GM21717 (cell line): Measurements from ENCODE around the gene METTL25B.

Experiments
- ATAC-seq: cut with Tn5 transposase; IDR thresholded peaks from one replicate; pipeline ENCODE4 v1.9.1; 2021; ENCODE audit warnings: mild to moderate bottlenecking, moderate library complexity; ENCODE audit not compliant: unreplicated experiment

METTL25B gene

DNA sequence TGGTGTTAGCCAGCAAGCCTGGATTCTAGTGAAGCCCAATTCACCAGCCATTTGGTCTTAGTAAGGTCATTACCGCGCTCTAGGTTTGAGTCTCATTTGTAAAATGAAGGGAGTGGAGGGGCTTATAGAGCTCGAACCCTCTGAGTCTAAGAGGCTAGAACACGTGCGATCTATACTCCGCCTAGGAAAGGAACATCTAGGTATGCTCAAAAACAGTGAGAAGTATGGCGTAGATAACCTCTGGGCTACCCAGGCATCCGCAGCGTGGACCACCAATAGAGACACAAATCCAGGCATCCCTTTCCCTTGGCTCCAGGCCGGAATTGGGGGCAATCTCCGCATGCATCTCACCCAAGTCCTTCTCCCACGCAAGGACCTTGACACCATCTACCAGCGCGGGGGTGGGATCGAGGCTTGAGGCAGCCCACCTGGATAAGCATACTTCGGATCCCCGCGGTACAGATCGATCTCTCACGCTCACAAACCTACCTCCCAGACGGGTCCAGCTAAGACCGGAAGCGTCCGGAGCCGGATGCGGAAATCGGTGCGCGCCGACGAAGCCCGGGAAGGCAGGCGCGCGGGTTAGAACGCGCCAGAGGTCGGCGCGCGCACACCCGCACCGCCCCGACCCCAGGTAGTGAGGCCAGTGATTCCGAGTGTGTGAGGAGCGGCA lies at the start of gene METTL25B:
TSS of gene METTL25B (plus strand) at position 544 of the 673 bp plus-strand sequence. CDS start 636 bp downstream, outside the sequence.
- peak; percentile 42 for ATAC-seq

DNA sequence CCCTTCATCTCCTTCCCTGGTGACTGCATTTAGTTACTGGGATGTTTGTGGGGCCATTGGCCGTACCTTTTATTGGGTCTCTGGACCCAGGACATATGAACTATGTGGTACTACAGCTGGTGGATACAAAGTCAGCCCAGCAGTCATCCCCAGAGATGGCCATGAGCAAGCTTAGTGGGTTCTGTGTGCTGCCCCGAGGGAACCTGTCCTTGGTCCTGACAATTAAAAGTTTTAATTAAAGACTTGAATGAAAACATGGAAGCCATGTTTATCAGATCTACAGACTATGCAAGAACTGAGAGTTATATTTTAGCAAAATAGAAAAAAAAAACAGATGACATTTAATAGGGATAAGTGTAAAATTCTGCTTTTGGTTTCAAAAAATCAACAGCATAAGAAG lies 48.2 kb upstream of the METTL25B start:
- no peak for ATAC-seq

DNA sequence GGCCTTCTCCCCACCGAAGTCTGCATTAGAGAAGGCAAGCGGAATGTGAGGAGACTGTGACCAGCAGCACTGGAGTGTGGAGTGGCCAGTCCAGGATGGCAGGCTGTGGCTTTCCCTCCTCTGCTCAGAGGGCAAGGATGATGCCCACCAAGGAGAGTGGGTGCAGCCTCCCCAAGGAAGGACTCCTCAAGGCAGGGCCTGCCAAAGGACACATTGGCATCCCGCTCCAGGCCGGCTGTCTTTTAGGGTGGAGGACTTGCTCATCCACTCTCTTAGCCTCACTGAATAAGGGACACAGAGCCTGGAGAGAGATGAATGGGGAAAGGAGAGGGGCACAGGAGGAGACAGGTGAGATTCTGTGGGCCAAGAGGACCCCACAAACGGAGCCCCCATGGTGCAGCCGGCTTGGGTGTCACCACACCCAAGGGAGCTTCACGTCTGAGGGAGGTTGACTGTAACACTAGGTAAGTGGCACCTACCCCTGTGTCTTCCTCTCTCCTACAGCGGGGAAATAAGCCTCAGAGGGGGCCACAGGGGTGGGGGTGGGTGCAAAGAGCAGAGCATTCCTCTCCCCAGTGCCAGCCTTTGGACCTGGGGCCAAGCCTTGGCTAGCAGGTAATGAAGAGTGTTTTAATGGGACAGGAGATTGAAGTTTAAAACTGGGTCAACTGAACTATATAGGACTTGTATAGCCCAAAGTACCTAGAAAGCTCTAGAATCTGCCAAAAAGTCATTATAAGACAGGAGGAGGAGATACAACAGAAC lies 46.9 kb upstream of the METTL25B start:
- no peak for ATAC-seq

DNA sequence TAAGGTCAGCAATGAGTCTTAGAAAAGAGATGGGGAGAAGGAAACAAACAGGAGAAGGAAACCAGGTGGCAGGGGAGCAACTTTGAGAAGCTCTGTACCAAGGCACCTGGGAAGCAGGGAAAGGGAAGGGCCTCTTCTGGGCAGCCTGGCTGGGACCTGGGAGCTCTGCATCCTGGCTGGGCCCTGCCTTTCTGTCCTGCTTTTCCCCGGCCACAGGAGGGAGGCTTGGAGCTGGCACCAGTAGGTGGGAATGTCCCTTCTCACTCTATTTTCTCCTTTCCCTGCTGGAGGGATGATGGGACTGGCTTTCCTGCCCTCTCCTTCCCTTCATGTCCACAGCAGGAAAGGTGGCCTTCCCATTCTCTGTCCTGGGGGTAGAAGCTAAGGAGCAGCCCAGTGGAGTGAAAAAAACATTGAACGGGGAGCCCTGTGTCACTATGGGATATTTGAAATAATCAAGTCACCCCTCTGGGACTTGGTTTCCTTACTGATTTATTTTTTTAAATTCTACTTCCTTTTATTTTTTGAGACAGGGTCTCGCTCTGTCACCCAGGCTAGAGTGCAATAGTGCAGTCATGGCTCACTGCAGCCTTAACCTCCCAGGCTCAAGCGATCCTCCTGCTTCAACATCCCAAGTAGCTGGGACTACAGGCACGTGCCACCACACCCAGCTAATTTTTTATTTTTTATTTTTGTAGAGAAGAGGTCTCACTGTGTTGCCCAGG lies 45.9 kb upstream of the METTL25B start:
- ATAC-seq = no peak

DNA sequence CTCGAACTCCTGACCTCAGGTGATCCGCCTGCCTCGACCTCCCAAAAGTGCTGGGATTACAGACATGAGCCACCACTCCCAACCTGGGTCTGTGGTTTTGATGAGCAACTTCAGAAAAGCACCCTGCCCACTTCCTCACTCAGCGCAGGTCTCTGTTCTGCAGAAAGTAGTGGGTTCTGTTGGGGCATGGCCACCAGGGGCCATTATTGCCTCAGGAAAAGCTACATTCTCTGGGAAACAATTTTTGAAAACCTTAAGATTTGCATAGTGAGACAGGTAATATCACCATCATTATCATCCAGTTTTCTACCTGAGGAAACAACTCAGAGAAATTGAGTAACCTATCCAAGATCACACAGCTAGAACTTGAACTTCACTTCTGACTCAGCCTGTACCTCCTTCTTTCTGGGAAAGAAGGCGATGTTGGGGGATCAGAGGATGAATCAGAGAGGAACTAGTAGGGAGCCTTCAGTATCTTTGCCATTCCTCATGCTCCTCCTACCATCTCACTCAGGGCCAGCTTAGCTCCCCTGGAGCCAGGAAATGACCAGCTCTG lies 44.0 kb upstream of the METTL25B start:
- no peak for ATAC-seq

DNA sequence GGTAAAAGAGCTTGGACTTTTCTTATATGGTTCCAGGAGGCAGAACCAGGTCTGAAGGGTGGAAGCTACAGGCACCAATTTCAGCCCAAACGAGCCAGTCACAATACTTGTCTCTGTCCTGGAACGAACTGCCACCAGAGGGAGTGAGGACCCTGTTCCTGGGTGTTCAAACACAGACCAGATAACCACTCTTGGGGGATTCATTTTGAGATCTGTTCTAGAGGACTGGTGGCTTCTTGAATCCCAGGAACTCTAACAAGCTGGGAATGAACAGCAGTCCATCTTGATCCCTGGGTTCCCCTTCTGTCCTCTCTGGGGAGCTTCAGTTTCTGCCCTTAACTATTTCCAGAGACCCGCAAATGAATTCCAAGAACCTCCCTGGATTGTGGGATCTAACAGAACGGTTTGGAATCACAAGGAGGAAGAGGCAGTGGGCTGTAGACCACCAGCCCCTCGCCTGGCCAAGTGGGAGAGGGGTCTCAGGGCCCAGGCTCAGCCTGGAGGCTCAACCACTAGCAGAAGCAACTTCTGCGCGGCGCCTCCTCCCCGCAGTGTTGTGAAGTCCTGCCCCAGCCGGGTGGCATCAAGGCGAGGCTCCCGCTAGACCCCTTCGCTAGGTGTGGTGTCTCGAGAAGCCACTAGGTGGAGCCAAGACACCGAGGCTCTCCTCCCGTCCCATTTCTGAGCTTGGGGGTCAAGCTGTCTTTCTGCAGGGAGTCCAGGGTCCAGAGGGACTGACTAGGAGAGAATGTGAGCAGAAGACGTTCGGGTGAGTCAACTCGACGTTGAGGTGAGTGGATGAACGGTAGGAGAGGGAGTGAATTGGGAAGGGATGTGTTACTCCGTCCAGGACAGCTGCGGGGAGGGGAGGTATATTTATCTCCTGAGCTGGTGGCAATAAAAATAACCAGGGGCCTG lies 39.0 kb upstream of the METTL25B start:
- peak; percentile 67 for ATAC-seq

DNA sequence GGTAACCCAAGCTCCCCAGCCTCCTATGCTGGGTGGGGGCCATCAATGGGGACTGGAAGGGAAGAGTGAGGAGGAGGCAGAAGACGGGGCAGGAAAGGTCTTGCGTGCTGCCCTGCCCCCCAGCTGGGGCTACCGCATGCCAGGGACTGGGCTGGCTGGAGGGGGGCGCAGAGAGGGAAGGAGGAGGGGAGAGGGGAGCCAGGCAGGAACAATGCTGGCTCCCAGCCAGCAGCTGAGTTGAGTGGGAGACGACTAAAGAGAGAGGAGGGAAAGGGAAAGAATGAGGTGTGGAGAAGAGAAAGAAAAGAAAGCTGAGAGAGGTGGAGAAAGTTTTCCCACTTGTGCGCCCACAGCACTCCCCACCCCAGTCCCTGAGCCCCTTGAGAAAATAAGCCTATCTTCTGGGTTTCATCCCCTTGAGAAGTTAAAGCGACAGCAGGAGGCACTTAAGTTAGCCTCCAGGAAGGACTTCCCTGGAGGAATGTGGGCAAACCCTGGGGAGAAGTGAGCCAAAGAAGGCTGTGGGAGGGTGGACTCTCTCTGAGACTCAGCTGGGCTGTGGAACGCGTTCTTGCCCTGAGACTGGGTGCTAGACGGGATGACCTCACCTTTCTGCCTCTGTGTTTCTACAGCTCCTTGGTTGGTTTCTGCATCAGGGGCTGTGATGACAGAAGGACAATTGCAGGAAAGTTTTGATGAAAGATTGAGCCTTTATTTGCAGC lies 38.2 kb upstream of the METTL25B start:
- no peak for ATAC-seq

DNA sequence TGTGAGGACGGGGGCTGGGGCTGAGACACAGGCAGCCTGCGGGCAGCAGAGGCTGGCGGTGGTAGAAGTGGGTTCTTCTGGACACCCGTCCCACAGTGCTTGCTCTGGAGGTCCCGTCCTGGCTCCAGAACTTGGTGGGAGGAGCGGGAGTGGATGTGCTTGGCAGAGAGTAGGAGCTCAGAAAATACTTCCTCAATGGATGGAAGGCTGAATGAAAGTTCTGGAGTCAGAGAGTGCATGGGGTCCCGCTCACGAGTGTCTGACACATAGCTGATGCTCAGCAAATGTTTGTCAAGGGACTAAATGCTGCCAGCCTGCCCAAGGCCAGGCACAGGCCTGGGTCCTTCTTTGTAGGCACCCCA lies 37.6 kb upstream of the METTL25B start:
- ATAC-seq = no peak

DNA sequence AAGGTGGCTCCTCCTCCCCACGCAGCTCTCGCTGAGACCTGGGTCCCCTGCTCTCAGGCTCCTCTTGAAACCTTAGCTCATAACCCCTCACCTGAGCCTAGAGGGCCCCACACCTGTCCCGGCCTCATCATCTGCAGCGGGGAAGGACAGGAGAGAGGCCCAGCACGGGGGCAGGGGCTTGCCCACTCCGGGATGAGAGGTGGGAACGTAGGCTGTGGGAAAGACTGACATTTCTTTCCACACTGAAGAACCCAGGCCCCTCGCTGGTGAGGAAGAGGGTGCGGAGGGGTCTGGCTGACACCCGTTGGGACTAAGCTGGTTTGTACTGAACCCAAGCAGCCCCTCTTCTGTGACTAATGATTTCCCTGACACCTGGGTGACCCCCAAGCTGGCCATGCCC lies 37.1 kb upstream of the METTL25B start:
- no peak for ATAC-seq

DNA sequence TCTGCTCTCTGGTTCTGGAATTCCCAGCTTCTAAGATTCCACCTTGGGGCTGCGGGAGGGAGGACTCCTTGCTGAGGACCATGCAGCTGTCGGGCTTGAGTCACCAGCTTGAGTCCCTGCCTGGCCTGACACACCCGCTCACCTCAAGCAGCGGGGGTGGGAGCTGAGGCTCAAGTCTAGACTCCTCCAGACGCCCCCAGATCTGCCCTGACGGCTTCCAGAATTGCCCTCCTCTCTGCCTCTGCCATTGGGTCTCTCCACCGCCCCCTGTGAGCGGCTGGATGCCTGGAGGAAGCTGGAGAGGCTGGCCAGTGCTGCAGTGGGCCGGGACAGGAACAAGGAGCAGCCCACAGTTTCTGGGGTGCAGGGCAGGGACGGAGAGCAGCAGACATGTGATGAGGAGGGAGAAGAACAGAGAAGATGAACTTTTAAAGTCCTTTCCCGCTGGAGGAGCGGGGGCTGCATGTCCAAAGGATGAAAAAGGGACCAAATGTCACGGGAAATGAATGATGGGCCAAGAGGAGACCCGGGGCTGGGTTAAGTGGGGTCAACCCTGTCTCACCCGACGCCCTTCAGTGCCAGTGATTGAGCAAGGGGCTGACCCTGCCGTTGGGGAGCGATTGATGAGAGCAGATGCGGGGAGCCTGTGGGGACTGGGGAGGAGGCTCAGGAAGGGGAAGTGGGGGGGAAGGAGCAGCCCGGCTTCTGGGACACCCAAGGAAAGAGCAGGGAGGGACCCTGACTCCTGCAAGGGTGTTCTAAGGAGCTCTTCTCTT lies 36.4 kb upstream of the METTL25B start:
- no peak for ATAC-seq

DNA sequence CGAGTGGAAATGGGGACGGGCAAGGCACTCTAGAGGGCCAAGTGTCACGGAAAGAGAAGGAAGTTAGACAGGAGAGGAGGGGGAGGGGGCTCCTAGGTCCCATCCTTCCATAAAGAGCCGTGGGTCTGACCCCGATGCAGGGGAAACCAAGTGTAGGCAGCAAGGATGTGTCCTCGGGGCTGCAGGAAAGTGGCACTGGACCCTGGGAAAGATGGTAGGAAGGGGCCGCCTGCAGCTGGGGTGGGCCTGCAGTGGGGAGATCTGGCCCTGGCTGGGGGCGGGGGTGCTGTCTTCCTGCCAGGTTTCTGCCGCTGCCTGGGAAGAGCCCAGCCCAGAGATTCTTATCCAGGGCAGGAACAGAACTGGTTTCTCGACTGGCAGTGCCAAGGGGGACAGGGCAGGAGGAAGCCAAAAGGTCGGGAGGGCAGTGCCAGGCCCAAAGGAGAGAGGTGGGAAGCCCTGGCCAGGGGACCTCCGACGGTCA lies 35.8 kb upstream of the METTL25B start:
- ATAC-seq = no peak

DNA sequence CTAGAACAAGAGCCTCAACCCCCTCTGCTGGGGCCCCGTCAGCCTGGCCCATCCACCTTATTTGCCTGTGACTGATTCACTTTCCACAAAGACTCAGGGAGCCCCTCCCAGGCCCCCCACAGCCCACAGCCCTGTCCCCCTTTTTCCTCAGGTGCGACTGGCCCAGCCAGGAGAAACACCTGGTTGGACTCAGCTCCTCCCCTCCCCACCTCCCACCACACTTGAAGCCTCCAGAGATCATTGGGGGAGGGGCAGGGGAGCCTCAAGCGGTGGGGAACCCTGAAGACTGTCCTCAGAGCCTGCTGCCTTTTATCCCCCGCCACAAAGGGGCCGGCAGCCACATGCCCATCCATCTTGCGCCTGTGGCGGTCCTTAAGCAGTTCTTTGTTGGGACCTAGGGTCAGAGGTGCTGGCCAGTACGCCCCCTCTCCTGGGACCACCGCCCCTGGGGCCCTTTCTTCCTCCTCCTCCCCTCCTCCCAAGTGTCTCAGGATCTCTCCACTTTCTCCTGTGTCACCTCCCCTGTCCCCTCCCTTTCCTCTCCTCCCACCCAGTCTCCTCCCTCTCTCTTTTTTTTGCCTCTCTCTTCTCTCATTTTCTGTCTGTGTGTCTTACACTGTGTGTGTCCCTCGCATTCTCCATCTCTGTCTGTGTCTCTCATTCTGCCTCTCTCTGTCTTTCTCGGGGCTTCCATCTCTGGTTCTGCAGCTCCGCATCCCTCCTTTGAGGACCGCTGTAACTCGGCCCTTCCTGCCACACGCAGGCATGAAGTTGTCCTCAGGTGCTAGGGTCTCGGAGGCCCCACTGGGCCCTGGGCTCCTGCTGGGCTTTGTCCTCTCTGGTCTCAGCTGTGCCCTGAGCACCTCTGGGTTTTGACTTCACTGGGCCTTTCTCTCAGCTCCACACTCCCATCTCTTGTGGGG lies 35.1 kb upstream of the METTL25B start:
- no peak for ATAC-seq

DNA sequence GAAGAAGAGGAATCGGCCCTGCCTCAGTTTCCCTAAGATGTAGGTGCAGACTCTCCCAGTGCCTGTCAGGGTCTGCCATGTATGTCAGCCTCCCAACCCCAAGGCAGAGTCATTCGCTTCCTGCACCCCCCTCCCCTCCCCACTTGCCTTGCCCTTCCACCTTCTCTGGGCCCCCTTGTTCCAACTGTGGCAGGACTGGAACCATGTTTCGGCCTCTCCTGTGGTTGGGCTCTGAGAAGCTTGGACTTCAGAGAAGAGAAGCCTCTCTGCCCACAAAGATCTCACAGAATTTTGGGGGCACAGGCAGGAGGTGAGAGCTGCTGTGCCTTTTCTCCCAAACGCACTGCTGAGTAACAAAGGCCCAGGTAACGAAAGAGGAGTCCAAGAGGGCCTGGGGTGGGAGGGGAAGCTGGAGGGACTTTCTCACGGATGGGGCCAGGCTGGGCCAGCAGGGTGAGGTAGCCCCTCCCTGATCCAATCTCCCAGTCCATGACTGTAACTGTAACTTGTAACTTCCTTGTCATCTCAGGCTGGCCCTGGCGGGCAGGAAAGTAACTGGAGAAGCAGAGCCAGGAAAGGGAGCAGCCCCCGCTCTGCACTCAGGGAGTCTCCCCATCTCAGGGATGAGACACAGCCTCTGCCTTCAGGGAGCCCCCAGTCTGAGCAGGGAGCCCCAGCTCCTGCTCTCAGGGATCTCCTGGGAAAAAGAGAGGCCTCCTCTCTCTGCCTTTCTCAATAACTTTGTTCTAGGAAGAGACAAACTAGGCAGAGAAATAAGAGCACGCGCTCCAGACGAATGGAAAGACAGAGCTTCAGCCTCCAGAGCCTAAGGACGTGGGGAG lies 34.2 kb upstream of the METTL25B start:
- ATAC-seq = no peak

DNA sequence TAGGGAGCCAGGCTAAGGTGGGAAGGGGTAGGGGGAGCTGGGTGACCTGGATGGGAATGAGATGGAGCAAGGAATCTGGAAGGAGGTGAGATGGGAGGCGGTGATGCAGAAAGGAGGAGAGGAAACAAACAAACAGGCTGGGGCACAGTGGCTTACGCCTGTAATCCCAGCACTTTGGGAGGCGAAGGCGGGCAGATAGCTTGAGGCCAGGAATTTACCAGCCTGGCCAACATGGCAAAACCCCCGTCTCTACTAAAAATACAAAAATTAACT lies 33.6 kb upstream of the METTL25B start:
- ATAC-seq = no peak

DNA sequence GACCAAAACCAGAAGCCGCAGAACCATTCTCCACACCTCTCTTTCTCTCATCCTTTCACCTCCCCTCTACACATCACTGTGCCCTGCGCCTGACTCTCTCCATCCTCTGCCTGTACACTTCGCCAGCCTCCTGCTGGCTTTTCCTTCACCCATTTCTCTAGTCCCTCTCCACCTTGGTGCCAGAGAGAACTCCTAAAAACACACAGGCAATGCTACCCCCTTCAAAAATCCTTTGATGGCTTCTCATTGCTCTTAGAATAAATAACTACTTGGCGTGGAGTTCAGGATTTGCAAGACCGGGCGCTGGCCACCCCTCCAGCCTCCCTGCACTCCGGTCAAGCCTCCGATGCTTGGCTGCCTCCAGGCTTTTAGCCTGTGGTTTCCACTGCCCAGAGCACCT lies 31.5 kb upstream of the METTL25B start:
- ATAC-seq = no peak

DNA sequence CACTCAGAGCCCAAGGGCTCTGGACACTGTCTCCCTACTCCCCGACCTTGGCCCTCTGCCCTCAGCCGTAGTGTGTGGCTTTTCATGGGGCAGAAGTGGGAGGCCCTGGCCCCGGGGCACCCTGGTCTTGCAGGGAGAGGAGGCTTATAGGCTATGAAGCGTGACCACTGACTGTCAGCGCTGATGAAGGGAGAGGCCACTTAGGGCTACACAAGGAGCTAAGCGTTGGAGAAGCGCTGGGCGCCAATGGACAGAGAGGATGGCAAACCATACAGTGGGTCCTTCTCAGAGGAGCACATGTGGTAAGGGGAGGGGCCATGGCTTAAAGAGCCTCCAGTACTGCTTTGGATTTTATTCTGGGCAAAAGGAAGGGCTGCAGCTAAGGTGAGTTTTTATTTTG lies 30.8 kb upstream of the METTL25B start:
- ATAC-seq = no peak

DNA sequence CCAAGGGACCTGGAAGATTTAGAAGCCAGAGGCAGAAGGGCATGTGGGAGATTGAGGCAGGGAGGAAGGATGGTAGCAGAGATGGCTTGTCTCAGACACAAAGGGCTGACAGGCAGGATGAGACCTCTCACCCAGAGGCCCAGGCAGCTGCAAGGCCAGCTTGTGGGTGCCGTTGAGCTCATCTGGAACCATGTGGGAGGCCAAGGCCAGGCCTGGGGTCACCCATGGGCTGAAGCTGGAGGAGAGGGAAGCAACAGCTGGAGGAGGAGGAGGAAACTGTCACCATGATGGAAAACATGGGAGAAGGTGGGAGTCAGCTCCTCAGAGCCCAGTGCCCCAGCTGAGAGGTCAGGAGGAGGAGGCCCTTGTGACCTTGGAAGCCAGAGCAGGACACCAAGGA lies 29.3 kb upstream of the METTL25B start:
- ATAC-seq = no peak
